GM21786 (cell line): ENCODE results near the gene DSCAML1.

ENCODE experiments used
- ATAC-seq: cut with Tn5 transposase; IDR thresholded peaks from one replicate; pipeline ENCODE4 v1.9.1; 2021; ENCODE audit not compliant: unreplicated experiment

The DSCAML1 gene

DNA sequence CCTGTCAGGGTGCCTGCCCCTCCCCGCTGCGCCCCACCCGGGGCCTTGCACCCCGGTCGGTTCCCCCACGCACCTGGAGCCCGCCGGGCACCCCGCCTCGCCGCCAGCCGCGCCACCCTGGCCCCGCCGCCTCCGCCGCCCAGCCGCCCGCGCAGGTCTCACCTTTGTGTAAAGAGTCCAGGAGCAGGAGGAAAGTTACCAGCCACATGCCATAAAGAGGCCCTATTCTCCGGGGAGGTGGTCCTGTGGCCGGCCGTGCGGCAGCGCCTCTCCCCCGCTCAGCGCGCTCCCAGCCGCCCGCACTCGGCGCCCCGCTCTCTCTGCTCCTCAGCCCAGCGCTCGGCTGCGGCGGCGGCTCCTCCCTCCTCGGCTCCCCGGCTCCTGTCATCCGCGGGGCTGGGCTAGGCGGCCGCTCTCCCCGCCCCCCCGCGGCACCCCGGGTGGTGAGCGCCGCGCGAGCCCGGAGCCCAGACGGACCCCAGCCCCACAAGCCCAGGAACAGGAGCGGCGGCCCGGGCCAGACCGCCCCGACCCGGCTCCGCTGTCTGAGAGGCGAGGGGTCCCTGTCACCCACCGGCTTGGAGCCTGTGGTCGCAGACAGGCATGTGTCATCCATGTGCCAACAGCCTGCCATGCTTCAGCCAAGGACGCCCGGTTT is at the start of gene DSCAML1:
TSS of gene DSCAML1 (minus strand) at position 345 of the 658 bp plus-strand sequence. CDS start at position 208, 137 bp downstream.
- no peak for ATAC-seq

DNA sequence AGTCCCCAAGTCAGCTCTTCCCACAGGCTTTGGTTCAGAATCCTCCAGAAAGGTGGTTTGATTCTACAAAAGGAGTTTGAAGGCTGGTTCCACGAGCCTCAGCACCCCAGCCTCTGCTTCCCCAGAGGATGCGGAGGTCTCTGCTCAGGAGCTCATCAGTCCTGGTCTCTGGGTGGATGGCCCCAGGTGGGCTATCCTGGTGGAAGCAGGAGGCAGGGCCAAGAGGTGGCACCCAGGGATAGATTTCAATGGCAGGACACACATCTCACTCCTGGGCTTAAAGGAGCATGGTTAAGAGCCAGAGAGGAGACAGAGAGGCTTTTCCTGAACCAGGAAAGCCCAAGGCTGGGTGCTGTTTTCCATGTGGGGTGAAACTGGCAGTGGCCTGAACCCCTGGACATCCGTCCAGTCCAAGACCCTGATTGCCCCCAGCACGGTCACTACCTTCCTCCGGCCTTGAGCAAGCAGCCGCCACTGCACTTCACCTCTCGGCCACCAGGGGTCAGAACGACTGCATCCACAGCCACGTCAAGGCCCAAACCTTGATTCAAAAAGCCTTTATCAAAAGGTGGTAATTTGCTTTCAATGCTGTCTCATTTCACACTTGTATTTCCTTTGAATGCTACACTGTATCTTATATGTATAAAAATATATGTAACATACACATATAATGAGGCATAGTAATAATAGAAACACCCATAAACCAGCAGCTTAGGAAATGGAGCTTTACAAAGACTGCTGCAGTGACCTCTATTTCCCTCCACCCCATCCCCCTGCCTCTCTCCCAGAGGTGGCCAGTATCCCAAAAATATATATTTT is 46.9 kb upstream of the DSCAML1 start:
- ATAC-seq = no peak

DNA sequence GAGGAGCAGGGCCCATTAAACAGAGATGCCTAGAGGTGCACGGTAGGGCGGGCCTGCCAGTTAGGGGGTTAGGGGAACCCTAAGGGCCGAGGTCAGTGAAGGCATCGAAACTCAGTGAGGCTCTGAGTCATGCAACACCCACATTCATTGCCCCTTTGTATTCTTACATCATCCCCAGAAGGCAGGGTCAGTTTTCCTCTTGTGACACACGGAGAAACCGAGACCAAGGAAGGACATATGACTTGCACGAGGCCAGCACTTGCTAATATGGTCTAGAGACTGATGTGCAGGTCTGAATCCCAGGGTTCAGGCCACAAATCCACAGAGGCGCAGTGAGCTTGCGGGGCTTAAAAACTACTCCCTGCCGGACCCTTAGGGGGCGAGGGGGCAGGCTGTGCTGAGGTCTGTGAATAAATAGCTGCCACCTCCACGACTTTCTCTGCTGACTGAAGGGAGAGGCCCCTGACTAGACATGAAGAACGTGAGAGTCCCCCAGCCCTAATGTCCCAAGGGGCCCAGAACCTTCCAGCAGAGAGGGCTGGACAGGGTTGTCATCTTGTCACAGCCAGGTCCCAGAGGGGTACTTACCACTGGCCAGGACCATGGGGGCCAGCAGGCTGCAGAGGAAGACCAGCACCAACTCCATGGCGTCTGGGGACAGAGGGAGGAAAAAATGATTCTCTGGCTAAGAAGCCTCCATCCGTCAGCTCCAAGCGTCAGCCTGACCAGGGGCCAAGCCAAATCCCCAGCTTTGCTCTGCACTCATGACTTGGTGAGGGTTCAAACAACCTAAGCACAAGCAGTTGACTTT is 45.3 kb upstream of the DSCAML1 start:
- ATAC-seq = no peak

- ATAC-seq = no peak
Measured at GRCh38 chr11:117841551-117842031, 44.6 kb upstream of the DSCAML1 start.

GRCh38 chr11:117840881-117841550 is 44.0 kb upstream of the DSCAML1 start:
- no peak for ATAC-seq

- no peak for ATAC-seq
Measured at GRCh38 chr11:117839936-117840813, 43.2 kb upstream of the DSCAML1 start.

DNA sequence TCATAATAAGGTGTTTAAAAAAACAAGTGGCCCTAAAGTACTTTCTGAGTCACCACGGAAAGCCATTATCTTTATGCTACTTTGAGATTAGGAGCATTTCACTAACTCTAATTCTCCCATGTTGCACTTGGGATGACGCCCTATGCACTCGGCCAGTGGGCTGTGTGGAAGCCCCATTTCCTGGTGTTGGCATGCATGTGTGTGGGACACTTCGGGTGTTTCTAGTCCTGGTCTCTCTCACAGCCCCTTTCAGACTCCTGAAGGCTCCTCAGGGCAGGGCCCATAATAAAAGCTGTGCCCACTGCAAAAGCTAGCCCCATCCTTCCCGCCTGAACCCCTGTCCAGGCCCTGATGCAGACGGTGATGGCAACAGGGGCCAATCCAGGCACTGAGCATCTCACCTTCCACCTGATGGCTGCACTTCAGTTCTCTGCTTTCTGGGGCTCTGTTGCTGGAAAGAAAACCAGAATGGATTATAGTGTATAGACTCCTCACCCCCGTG is 42.4 kb upstream of the DSCAML1 start:
- ATAC-seq = no peak

DNA sequence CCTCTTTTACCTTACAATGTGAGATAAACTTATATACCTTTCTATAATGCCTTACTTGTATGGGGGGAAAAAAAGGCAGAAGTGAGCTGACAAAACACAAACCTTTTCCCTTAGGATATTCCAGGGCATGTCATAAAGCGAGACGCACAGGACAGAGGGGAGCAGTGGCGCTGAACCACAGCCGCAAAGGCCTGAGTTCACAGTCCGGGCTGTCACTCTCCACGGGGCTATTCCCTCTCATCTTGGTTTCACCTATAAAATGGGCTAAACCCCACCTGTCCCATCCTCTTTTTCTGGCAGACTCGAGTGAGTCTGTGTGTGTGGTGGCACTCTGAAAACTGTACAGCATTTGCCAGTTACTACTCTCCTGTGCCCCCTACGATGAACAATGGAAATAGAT is 41.9 kb upstream of the DSCAML1 start:
- no peak for ATAC-seq

GRCh38 chr11:117837791-117838190 is 40.8 kb upstream of the DSCAML1 start:
- no peak for ATAC-seq

DNA sequence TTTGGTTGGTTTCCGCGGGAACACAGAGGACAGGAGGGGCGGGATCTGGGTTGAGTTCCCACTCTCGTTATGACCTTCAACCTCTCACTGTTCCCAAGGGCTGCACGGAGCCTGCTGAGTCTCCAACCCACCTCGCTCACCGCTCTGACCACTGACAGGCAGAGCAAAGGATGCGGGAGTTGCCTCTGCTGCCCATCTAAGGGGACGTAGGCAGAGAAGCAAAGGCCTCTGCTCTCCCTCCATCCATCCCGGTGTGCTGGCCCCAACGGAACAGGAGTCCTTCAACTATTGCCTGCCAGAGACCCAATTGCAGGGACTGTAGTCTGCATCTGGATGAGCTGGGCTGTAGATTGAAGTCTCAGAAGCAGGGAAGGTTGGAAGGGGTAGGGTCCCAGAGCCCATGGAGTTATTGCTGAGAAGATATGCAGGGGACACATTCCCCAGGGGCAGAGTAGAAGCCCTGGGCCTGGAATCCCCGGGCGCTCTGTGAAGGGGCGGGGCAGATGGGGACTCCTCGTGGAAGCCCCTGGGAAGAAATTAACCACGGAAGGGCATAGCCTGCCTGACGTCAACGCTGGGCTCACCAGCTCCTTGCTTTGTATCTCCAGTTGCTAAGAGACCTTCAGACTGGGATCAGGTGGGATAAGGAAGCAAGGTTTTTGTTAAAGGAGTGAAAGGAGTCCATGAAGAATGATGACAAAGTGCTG is 40.2 kb upstream of the DSCAML1 start:
- ATAC-seq = no peak

DNA sequence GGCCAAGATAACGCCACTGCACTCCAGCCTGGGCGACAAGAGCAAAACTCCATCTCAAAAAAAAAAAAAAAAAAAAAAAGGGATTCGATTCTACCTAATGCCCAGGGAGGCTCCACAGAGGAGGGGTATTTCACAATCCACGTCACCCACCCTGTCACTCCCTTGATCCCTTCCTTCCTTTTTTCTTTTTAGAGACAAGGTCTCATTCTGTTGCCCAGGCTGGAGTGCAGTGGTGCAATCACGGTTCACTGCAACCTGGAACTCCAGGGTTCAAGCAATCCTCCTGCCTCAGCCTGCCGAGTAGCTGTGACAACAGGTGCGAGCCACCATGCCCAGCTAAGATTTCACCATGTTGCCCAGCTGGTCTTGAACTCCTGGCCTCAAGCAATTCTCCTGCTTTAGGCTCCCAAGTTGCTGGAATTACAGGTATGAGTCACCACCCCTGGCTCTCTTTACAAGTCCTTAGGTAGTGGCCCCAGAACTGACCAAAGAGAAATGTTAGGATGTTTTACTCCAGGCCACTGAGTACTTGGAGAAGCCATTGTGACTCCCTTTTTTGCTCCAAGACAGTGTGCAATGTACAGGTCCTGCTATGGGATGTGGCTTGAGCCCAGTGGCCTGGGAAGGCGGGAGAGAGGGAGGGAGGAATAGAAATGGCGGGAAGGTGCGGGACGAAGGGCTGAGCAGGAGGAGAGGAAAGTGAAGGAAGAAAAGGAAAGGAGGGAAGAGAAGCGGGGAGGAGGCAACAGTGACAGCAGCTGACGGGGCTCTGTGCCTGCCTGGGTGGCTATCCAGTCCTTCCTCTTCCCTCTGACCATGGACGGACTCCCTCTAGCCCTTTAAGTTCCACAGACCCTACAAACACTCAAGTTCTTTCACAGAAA is 39.3 kb upstream of the DSCAML1 start:
- ATAC-seq = no peak

- ATAC-seq = no peak
Measured at GRCh38 chr11:117835576-117835975, 38.6 kb upstream of the DSCAML1 start.

DNA sequence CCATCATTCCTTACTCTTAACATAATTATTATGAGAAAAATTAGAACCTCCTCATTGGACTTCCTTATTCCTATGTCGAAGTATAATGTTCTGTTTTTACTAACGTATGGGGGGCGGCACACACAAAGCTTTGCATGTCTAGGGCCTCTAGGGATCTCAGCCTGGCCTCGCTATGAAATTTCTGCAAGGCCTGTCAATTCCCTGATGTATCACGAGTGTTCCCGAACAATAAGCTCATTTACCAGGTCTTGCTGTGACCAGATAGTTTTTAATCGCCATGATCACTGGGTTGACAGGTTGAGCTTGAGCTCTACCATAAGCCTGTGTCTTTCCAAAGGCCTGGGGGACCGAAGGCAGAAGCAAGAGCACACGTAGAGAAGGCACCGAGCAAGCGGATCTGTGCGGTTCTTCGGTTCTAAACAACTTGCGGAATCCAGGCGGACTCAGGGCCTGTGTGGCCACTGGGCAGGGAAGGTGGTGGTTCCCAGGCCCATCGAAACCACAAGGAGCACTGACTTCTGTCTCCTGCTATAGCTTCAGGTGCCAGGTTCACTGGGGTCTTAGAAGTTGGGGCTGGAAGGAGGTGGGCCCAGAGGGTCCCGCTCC is 37.9 kb upstream of the DSCAML1 start:
- no peak for ATAC-seq

GRCh38 chr11:117834068-117834810 is 37.2 kb upstream of the DSCAML1 start:
- ATAC-seq = no peak

- no peak for ATAC-seq
Measured at GRCh38 chr11:117833401-117833891, 36.4 kb upstream of the DSCAML1 start.

DNA sequence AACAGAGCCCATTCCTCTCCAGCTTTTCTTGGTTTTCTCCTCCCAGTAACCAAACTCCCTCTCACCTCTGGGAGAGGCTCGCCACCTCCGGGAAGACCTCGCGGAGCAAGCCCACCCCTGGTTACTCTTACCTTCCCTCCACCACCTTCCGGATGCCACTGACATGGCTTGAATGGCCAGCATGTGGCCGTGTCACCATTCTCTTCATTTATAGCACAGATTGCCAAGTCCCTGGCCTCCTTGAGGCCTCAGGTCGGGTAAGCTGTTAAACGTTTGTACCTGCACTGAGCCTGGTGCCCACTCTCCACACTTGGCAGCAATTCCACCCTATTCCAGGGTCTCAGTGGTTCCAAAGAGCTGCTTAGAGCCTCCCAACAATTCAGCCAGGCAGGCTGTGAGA is 35.5 kb upstream of the DSCAML1 start:
- ATAC-seq = no peak
